GM18867 (cell line): Measurements from ENCODE around the gene ACTL7A.
"Not testable (repeated sequence)": the region's sequence is repeated elsewhere in the genome, so short reads cannot be mapped to it uniquely, and the experiment has no call there.

Experiments
- ATAC-seq: cut with Tn5 transposase; IDR thresholded peaks from one replicate; pipeline ENCODE4 v1.9.1; 2021; ENCODE audit warnings: mild to moderate bottlenecking, moderate library complexity; ENCODE audit not compliant: unreplicated experiment

Gene ACTL7A, protein sequence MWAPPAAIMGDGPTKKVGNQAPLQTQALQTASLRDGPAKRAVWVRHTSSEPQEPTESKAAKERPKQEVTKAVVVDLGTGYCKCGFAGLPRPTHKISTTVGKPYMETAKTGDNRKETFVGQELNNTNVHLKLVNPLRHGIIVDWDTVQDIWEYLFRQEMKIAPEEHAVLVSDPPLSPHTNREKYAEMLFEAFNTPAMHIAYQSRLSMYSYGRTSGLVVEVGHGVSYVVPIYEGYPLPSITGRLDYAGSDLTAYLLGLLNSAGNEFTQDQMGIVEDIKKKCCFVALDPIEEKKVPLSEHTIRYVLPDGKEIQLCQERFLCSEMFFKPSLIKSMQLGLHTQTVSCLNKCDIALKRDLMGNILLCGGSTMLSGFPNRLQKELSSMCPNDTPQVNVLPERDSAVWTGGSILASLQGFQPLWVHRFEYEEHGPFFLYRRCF

DNA sequence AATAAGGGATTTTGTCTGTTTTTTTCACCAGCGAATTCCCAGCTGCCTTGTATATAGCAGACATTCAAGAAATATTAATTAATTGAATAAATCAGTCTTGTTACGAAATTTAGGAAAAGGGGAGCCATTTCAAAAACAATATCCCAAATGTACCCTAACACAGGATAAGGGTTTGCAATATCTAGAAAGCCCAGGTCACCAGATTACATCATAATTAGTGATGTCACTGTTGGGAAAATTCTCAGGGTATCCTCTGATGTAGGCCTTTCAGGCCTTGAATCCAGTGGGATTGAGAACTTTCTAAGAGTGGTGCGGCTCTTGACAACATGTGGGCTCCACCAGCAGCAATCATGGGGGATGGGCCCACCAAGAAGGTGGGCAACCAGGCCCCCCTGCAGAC is at the start of gene ACTL7A:
TSS of gene ACTL7A (plus strand) at position 270 of the 400 bp plus-strand sequence. CDS start at position 327, 57 bp downstream.
- no peak for ATAC-seq

DNA sequence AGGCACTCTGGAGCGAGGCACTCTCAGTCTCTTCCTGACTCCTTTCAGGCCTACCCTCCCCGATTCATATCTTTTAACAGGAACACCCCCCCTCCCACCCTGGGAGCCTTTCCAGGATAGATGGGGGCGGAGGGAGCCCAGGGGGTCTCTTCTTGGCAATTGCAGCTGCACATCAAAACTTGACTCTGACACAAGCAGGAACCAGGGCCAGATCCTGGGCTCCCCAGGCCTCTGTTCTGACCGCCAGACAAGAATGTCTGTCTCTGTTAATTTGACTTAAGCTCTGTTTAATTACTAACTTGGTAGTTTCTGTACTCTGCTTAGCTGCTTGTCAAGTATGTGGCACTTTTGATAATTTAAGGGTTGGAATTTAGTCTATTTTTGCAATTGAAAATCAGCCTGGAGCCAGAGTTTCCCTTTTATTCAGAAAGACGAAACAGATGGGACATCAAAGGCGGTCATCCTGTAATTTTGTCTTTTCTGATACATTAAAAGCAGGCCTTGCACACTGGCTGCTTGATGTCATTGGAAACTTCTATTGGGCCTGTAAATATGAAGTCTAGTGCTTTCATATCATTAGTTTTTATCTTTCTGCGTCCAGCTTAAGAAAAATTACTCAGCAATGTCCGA is 49.6 kb upstream of the ACTL7A start:
- ATAC-seq, result no peak

DNA sequence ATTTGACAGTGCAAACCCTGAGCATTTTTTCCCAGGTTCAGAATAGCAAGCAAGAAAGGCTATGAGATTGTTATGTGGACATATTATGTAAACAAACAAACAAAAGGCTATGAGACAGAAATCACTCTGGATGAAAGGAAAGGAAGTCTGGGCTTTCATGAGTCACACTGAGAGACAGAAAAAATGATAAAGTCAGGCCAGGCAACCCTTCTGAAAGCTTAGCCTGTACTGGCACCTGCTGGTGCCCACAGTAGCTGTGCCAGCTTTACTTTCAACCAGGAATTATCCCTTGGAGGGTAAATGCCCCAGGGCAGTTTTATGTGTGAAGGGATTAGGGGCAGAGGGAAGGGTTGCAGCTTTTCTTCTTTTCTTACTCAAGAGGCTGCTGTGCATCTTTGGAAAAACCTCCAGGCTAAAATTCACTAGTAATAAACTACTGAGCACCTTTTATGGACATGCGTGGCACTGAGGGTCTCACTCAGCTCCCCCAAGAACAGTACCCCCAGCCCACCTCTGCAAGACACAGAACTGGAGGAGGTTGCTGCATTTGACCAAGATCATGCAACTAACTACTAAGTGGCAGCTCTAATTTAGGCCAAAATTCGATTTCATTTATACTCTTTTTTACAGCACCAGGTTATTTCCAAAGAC is 48.0 kb upstream of the ACTL7A start:
- ATAC-seq, result no peak

DNA sequence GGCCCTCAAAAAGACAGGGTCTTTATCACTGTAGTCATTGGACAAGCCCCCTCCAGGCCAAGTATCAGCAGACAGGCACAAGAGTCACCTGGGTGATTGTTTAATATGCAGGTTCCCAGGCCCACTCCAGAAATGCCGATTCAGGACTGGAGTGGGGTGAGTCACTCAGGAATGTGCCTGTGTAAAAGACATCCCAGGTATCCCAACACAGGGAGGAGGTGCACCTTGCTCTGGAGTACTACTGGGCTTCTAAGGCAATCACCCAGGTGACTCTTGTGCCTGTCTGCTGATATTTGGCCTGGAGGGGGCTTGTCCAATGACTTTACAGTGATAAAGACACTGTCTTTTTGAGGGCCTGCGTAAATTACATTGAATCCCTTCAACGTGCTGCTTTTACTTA is 46.9 kb upstream of the ACTL7A start:
- no peak for ATAC-seq

DNA sequence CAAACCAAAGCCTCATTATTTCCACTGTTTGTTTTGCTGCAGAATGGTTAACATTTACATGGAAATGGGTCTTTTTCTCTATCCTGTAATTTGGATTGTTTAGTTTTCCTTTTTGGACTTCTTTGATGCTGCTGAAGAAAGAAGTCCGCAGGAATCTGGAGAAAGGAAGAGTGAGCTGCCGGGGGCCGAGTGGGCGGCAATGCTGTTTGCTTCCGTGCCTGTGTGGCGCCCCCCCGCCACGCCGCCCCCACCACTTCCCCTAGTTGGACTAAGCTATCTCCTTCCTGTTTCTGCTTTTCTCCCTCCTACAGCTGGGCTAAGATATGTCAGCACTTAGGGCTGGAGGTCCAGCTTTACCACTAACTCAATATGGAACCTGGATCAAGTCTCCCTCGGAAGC is 46.0 kb upstream of the ACTL7A start:
- no peak for ATAC-seq

DNA sequence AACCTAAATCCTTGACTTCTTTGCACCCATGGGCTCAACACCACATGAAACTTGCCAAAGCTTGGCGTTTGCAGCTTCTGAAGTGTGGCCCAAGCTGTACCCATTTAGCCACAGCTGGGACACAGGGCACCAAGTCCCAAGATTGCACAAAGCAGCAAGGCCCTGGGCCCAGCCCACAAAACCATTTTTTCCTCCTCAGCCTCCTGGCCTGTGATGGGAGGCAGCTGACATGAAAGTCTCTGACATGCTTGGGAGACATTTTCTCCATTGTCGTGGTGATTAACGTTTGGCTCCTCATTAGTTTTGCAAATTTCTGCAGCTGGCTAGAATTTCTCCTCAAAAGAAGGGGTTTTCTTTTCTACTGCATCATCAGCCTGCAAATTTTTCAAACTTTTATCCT is 38.2 kb upstream of the ACTL7A start:
- ATAC-seq, result no peak

GRCh38 chr9:108830272-108830671 is 31.8 kb upstream of the ACTL7A start:
- ATAC-seq, result no peak

DNA sequence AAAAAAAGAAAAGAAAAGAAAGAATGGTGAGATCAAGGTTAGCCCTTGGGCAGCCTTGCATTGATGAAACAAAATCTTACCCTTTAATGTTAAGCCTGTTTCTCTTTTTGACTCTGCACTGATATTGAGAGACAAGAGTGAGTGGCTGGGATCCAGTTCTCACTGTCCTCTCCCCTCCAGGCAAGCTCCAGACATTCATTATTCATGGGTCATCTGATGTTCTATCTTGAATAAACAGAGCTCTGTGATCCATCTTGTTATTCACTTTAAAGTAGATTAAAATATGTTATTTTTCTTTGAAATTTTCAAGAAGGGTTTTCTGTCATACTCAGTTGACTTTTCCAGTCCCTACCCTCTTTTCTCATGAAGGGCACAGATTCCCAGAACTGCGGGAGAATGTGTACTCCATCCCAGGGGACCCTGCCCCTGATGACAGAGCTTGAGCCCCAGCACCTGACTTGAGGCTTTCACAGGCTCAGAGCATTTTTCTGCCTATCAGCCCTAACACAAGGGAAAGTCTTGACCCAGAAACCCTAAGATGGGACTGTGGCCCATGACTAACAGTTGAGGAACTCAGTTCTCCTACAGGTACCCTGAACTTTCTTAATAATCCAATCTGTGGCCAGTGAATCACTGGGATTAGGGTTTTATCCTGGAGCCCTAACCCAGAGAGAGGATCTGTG is 30.4 kb upstream of the ACTL7A start:
- no peak for ATAC-seq

DNA sequence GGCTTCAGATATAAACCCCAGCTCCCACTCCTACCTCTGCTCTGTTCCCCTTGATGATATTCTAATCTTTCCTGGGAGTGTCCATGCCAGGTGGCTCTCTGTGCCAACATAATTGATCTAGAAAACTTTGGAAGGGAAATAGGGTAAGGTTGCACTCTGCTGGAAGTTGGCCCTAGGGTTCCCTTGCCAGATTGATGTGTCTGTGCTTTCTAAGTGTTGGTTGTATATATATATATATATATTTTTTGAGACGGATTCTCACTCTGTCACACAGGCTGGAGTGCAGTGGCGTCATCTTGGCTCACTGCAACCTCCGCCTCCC is 29.9 kb upstream of the ACTL7A start:
- ATAC-seq, result no peak

DNA sequence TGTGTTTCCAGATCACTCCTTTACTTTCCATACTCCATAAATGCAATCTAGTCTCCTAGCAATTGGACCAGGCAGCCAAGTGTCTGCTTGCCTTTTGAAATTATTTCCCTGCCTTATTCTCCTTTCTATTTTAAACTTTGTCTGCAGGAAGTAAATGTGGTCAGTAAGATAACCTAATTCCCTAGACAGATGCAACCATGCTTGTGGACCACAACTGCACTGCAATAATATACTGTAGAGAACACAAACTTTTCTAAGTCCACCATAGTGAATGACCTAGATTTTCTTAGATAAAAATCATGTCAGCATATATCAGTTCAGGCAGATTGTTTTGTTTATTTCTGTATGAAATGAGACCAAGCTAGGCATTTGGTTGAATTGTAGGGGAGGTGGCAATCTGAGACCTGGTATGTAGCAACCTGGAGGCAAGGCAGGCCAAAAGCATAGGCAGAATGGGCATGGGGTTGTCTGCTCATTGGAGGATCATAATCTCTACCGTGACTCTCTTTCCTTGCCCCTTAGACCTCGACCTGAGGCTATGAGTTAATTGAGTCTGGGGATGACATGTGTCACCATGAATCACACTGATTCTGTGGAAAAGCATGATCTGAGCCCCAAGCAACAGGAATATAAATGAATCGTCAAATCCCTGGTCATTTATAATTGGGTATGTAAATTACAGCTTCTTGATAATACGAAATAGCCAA is 27.0 kb upstream of the ACTL7A start:
- no peak for ATAC-seq

DNA sequence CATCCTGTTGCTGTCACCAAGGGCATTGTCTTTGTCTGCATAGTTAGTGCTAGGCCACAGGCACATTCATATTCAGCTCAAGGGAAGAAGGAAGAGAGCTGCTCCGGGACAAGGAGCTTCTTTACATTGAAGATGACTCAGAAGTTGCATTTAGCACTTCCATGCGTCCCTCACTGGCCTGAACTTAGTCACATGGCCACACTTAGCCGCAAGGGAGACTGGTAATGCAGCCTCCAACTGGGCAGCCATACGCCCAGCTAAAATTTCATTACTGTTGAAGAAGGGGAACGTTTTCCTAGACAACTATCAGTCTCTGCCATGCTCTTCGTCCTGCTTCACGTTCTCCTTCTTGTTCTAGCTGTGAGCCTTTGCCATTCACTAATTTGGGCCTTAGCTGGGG is 26.2 kb upstream of the ACTL7A start:
- no peak for ATAC-seq

DNA sequence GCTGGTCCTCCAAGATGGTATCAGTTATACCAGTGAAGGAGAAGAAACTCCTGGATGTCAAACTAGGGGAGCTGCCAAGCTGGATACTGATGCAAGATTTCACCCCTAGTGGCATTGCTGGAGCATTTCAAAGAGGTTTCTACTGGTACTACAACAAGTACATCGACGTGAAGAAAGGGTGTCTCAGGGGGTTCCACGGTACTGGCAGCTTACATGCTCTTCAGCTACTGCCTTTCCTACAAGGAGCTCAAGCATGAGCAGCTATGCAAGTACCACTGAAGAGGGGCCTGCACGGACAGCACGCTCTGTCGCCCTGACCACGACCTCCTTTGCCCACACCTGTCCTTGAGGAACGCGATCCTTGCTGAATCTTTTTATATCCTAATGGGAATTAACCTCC is 25.7 kb upstream of the ACTL7A start:
- ATAC-seq, result no peak

- no peak for ATAC-seq
These were observed 25.3 kb upstream of the ACTL7A start for GRCh38 chr9:108836781-108837180.

- no peak for ATAC-seq
These were observed 24.5 kb upstream of the ACTL7A start for GRCh38 chr9:108837530-108837929.

DNA sequence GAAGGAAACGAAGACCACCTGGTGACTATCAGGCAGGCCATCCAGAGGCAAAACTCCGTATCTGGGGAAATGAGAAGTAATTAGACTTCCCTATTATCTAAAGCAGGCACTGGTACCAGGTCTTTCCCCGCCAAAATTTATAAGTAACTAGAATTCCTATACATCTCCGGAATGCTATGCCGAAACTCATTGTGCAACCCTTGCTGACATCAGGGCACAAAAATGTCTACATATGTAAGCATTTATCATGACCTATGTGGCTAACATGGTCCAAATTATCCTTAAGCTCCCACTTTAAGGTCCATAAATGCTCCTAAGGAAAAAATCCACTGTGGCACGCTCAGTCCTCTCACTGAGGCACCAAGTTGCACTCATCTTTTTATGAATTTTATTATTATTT is 24.0 kb upstream of the ACTL7A start:
- ATAC-seq, result no peak

GRCh38 chr9:108839561-108839960 is 22.5 kb upstream of the ACTL7A start:
- ATAC-seq, result not testable (repeated sequence)

GRCh38 chr9:108842610-108843295 is 19.3 kb upstream of the ACTL7A start:
- ATAC-seq, result no peak

GRCh38 chr9:108844391-108844790 is 17.7 kb upstream of the ACTL7A start:
- ATAC-seq, result no peak

DNA sequence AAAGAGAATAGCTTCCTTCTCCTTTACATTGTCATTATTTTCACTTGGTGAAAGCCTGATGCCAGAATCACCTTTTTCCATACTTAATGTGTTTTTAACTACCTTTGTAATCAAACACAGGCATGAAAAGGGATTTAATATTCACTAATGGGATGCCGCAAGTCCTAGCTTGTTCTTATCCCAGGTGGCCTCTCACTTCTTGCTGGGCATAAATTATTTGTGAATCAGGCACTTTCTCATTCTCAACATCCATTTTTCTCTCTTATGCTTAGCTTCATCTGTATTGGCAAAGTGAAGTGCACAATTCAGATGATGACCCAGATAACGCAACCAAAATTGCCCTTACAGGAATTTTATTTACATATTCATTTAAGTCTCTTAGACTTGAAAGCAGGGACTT is 17.2 kb upstream of the ACTL7A start:
- no peak for ATAC-seq

GRCh38 chr9:108845507-108845906 is 16.6 kb upstream of the ACTL7A start:
- no peak for ATAC-seq
